Measurements from ENCODE around the gene ITGA11. TPM values are rescaled to one million over a fixed set of nuclear protein-coding genes. Genes with fewer than 3 reads are reported as not detected.

The ITGA11 gene
- total and polyA plus RNA-seq, 2 donors (not counting 1 experiment from before 2014, with no cell fraction given) = 21.5 to 29.6 TPM

DNA sequence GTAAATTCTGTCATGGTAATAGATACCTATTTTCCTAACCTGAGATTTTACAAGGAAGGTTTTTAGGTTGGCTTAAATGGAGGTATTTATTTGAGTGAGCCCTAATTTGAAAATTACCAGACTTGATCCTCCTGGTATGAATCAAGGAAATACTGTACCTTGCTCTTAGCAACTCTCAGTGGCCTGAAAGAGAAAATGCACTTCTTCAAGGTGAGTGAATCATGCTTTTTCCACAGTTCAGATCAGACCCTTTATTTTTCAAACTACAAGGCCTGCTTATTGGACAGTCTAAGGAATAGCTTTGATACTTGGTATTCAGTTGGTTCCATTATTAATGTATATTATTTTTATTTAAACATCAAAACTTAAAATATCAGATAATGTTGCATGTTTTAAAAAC is 139.0 kb downstream of the ITGA11 start:
- Histone ChIP-seq H3K27ac (ENCODE audit: insufficient read depth, low read length) (no peak overlapping the region), H3K4me3 (replicated peaks in 1 of 4; ENCODE audit: control extremely low read depth in 1 of 4, insufficient read depth in 1 of 4, low read depth in 3 of 4, low read length in 4 of 4) (no peak overlapping the region), H4K20me1 (ENCODE audit: control insufficient read depth, extremely low read depth, insufficient read depth, low read length) (no peaks in the 10 kb centered on the region), H2AFZ (ENCODE audit: low read length) (no peak overlapping the region), H3K4me2 (ENCODE audit: extremely low read depth, insufficient read depth, low read length) (no peak overlapping the region), H3K9ac (ENCODE audit: insufficient read depth, low read length) (no peak overlapping the region), H3K27me3 (ENCODE audit: control insufficient read depth, insufficient read depth, low read length) (no peaks in the 10 kb centered on the region), H3K9me3 (ENCODE audit: control insufficient read depth, insufficient read depth, low read depth, low read length) (no peaks in the 10 kb centered on the region), H3K4me1 (ENCODE audit: control insufficient read depth, extremely low read depth, insufficient read depth, low read length) (no peaks in the 10 kb centered on the region), H3K36me3 (ENCODE audit: control insufficient read depth, insufficient read depth, low read length) (peaks cover 7% of the 10 kb centered on the region), H3K79me2 (ENCODE audit: control insufficient read depth, insufficient read depth, low read length) (peaks cover 54% of the 10 kb centered on the region)
- DNase-seq (ENCODE audit: low read depth in 2 of 2) = no peak
- no peak for TF ChIP-seq CTCF (conservative IDR thresholded peaks at IDR 0.05 in 1 of 2, IDR thresholded peaks at IDR 0.05 in 1 of 2; ENCODE audit: low read depth in 1 of 2, low read length in 2 of 2)
- no peak for TF ChIP-seq EZH2 (IDR thresholded peaks at IDR 0.05; ENCODE audit: low read length, missing control alignments)

- H4K20me1 ChIP-seq (ENCODE audit: control insufficient read depth, extremely low read depth, insufficient read depth, low read length) = no peaks in the 10 kb centered on the region
- peaks cover 61% of the 10 kb centered on the region for H3K79me2 ChIP-seq (ENCODE audit: control insufficient read depth, insufficient read depth, low read length)
- H3K4me3 ChIP-seq (replicated peaks in 1 of 4; ENCODE audit: control extremely low read depth in 1 of 4, insufficient read depth in 1 of 4, low read depth in 3 of 4, low read length in 4 of 4) = no peak overlapping the region
- H3K4me1 ChIP-seq (ENCODE audit: control insufficient read depth, extremely low read depth, insufficient read depth, low read length) = no peaks in the 10 kb centered on the region
- no peak overlapping the region for H3K4me2 ChIP-seq (ENCODE audit: extremely low read depth, insufficient read depth, low read length)
- peaks cover 7% of the 10 kb centered on the region for H3K36me3 ChIP-seq (ENCODE audit: control insufficient read depth, insufficient read depth, low read length)
- H3K27me3 ChIP-seq (ENCODE audit: control insufficient read depth, insufficient read depth, low read length) = no peaks in the 10 kb centered on the region
- no peaks in the 10 kb centered on the region for H3K9me3 ChIP-seq (ENCODE audit: control insufficient read depth, insufficient read depth, low read depth, low read length)
- H3K9ac ChIP-seq (ENCODE audit: insufficient read depth, low read length) = no peak overlapping the region
- DNase-seq (ENCODE audit: low read depth in 2 of 2) = no peak
- TF ChIP-seq CTCF (conservative IDR thresholded peaks at IDR 0.05 in 1 of 2, IDR thresholded peaks at IDR 0.05 in 1 of 2; ENCODE audit: low read depth in 1 of 2, low read length in 2 of 2) (no peak), EZH2 (IDR thresholded peaks at IDR 0.05; ENCODE audit: low read length, missing control alignments) (no peak)
- H3K27ac ChIP-seq (ENCODE audit: insufficient read depth, low read length) = no peak overlapping the region
- H2AFZ ChIP-seq (ENCODE audit: low read length) = no peak overlapping the region
Measured at GRCh38 chr15:68292157-68292781, 139.7 kb downstream of the ITGA11 start.

DNA sequence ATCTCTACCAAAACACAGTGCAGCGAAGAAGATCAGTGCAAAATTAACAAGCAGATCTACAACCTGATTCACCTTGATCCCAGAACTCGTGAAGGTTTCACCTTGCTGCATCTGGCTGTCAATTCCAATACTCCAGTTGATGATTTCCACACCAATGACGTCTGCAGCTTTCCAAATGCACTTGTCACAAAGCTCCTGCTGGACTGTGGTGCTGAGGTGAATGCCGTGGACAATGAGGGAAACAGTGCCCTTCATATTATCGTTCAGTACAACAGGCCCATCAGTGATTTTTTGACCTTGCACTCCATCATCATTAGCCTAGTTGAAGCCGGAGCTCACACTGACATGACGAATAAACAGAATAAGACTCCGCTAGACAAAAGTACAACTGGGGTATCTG is 141.2 kb downstream of the ITGA11 start:
- Histone ChIP-seq H3K27ac (ENCODE audit: insufficient read depth, low read length) (no peak overlapping the region), H4K20me1 (ENCODE audit: control insufficient read depth, extremely low read depth, insufficient read depth, low read length) (peaks cover 2% of the 10 kb centered on the region)
- TF ChIP-seq EZH2 (IDR thresholded peaks at IDR 0.05; ENCODE audit: low read length, missing control alignments) = no peak
- no peak for TF ChIP-seq CTCF (conservative IDR thresholded peaks at IDR 0.05 in 1 of 2, IDR thresholded peaks at IDR 0.05 in 1 of 2; ENCODE audit: low read depth in 1 of 2, low read length in 2 of 2)

More for the DNA sequence above, 141.2 kb downstream of the ITGA11 start:
- Histone ChIP-seq H3K4me2 (ENCODE audit: extremely low read depth, insufficient read depth, low read length) (no peak overlapping the region), H3K36me3 (ENCODE audit: control insufficient read depth, insufficient read depth, low read length) (peaks cover 7% of the 10 kb centered on the region), H3K4me3 (replicated peaks in 1 of 4; ENCODE audit: control extremely low read depth in 1 of 4, insufficient read depth in 1 of 4, low read depth in 3 of 4, low read length in 4 of 4) (no peak overlapping the region), H3K9me3 (ENCODE audit: control insufficient read depth, insufficient read depth, low read depth, low read length) (no peaks in the 10 kb centered on the region), H3K79me2 (ENCODE audit: control insufficient read depth, insufficient read depth, low read length) (peaks cover 76% of the 10 kb centered on the region), H3K9ac (ENCODE audit: insufficient read depth, low read length) (no peak overlapping the region), H3K4me1 (ENCODE audit: control insufficient read depth, extremely low read depth, insufficient read depth, low read length) (no peaks in the 10 kb centered on the region), H2AFZ (ENCODE audit: low read length) (no peak overlapping the region), H3K27me3 (ENCODE audit: control insufficient read depth, insufficient read depth, low read length) (no peaks in the 10 kb centered on the region)
- no peak for DNase-seq (ENCODE audit: low read depth in 2 of 2)

All from fibroblast of lung (primary cell).